COR-L47 (cell line): Measurements from ENCODE around the gene NTM.
"Not testable (repeated sequence)": the region's sequence is repeated elsewhere in the genome, so short reads cannot be mapped to it uniquely, and the experiment has no call there.

Experiments
- DNase-seq: peaks from one replicate; lab custom pipeline; 2025; lab: John Stamatoyannopoulos, UW

NTM gene

DNA sequence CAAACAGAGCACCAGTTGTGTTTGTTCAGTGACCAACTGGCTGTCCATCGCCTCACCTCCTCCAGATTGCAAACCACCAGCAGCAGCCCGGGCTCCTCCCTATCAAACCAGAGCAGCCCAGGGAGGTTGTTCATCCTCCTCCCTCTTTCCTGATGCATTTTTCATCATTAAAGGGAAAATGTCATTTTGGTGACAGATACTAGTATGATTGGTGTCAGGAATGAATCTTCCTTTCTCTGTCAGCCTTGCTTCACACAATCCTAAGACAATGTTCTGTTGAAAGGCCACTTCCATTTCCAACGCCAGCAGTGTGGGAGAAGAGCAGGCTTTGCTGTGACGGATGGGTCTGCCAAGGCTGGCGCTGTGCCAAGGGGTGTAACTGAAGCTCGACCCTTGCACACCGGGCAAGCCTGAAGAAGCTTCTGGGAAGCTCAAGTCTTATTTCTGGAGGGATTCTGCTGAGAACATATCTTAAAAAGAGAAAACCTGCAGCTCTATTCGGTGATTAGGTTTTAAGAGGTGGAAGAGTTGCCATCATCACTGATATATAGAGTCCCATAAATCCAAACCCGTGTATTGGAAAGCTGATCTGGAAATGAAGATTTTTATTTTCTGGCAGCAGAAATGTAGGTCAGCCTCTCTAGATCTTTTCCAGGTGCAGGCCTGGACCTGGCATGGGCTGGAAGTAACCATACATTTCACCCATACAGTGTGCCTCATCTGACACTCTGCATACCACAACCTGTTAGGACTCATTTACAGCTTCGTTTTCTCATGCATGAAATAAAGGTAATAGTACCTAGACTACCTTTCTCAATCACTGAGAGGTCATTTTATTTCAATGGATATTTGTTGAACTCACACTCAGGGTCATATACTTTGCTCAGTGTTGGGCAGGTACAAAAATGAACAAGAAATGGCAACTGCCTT, 524.5 kb downstream of the NTM start:
- peak; percentile 14 for DNase-seq

DNA sequence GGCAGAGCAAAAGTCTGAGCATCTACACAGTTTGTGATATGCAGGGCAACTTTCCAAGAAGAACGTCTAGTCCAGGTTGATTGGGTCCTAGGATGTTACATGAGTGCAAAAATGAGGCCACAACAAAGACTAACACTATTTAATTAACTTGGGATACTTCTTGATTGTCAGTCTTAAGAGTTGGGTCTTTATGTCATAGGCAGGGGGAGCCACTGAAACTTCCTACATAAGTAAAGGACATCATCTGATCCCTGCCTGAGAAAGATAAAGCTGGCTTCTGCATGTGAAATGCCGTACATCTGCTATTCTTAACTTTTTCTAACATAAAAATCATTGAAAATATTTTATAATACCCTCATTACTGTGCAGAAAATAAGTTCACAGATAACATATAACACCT, 525.5 kb downstream of the NTM start:
- DNase-seq, result no peak

DNA sequence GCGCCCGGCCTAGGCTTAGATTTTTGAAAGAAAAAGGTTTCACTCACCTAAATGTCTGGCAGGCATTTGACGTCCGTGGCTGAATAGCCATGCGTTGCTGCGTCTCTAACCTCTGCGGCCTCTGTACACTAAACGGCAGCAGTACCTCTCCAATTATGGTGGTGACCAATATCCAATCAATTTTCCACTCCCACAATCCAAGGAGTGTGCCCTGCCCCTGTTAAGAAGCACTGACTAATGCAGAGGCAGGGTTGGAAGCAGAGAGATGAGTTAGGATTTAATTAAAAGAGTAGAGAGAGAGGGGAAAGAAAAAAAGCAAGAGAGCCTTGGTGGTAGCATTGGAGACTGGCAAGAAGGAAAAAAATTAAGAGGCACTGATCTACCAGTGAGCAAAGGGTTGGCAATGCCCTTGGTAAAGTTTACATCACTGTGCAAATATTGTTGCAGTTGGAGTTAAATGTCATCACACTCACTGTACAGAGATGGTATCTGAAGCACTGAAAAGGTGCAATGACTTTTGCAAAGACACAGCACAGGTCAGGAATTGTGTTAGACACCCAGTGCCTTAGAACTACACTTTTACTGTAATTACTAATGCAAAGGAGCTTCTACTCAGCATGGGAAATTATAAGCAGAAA, 526.7 kb downstream of the NTM start:
- no peak for DNase-seq

DNA sequence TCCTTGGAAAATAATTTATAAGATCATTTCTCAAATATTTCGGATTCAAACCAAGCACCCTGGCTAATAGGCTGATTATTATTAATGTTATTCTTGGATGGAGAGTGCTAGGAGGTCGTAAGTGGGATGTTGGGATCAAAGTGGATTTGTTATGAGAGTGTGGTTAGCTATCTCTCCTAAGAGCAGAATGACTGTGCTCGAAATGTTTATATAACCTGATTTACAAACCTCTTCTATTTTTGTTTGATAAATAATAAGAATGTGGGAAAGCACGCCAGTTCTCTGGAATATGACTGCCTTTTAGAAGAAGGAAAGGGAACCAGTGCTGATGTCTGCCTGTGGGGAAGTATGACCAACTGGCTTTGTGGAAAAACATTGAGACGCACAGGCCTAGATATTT, 527.5 kb downstream of the NTM start:
- no peak for DNase-seq

DNA sequence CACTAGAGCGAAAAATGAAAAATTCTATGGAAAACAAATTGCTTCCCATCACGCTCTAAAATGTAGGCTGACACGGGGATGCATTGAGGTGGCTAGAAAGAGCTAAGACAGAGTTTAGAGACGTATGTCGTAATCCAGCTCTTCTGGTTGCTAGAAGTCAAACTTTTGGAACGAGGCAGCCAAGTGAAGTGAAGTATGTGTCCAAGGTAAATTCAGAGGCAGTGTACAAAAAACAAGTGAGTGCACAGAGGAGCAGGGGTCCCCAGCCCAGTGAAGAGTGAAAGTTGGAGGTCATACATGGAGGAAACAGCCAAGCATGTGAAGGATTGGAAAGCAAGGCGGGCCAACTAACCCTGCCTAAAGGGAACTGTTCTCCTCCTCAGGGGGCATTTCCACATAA, 528.5 kb downstream of the NTM start:
- no peak for DNase-seq

DNA sequence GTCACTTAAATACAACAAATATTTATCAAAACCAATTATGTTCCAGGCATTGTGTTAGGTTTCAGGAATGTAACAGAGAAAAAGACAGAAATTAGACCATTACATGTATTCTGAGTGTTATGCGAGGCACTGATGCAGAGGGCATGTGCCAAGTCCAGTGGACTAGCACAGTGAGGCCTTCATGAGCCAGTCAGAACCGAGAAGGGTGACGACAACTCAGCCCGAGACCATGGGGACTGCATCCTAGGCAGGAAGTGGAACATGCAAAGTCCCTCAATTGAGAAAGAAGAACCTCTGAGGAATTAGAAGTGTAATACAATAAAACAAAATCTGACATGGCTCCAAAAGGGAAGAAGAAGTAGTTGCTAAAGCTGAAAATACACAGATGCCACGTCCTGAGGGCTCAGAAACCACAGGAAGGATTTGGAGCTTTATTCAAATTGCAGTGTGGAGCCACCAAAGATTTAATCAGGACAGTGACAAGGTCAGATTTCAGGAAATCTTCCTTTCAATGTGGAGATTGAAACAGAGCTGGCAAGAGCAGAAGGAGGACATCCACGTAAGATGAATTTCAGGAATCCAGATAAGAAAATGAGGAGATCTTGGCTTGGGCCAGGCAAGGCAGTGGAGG, 529.6 kb downstream of the NTM start:
- DNase-seq, result no peak

DNA sequence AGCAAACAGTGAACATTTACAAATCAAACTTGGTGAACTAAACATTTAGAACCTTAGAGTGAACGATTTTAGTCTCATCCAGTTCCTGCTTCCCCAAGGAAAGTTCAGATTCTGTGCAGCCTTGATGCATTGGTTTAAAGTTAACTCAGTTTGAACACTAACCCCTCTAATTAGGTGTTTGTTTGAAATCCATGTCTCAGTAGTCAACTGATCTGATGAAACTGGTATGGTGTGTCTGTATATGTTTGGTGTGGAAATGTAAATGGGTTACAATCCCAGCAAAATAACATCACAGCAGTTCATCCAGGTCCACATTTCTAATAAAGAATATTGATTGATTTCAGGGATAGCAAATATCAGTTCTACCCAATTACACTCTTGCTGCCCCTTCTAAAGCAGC, 532.0 kb downstream of the NTM start:
- no peak for DNase-seq

DNA sequence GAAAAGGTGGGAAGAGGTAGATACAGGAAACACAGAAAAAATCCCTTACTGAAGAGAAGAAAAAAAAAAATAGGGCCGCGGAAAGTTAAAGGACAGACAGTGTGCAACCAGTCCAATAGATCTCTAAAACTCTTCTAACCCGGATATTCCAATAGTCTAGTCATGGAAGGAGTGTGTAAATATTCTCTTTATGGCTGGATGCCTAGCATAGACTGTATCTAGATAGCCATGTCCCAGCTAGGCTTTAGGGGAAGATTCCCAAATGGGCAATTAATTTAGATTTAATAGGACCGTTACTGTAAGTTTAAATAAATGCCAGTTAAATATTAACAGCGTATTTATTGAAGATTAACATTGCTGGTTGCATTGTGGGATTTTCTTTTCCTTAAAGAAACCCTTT, 532.7 kb downstream of the NTM start:
- DNase-seq, result no peak

DNA sequence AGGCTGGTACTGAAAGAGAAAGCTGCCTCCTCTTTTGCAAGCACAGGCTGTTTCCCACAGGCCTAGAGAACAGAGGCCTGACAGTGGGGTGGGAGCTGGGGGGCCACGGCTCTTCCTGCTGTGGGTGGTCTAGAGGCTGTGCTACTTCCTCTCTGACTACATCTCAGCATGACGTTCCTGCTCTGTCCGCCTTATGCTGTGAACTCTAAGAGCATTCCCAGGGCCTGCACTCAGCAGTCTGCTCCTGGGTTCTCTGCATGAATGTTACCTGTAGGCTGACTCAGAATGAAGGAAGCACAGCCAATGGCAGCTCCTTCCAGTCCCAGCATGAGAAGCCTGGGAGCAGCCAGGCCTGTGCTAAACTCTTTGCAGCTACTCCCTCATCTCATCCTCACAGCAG, 534.3 kb downstream of the NTM start:
- DNase-seq, result no peak

DNA sequence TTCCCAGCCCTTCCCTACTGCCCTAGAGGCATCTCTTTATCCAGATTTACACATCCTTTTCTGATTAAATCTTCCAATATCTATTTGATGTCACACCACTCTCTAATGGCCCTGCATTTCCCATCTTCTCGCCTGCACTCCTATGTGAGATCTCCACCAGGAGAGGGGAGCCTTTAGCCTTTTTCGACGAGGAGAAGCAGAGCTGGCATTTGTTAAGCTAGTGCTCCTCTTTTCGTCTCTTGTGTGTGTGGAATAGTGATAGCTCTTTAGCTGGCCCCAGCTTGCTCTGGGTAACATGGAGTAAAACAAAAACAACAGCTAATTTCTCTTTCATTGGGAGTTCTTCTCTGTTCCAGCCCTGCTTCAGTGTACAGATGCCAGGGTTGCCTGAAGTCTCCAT, 536.5 kb downstream of the NTM start:
- no peak for DNase-seq

DNA sequence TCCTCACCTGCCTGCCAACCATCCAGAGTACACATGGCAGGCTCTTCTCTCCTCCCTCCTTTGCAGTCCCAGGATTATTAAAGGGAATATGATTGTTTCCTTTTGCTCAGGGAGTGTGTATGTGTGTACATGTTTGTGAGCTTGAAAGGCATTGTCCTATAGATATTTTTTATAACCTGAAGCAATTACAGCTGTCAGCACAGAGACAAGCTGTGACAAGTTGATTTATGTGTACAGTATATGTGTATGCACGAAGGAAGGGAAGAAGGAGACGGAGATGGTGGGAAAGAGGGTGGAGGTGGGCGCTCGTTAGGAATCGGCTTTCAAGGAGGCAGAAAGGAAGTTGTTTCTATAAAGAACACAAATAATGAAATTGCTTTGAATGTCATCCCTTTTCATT, 537.0 kb downstream of the NTM start:
- no peak for DNase-seq

DNA sequence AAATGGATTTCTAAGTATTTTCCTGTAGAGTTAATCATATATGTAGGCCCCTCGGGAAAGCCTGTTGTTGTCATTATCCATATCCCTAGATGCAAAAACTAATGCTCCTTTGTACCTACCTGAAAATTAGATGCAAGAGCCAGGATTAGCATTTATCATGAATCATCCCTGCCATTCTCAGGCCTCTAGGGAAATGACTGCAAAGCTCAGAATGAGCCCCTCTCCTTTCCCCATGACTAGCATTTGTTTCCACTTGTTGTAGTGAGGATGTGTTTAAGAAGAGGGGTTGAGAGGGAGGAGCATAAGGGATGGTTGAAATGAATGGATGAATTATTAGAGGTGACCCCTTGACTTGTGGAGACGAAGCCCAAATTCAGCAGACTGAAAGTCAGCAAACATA, 537.9 kb downstream of the NTM start:
- DNase-seq, result no peak

DNA sequence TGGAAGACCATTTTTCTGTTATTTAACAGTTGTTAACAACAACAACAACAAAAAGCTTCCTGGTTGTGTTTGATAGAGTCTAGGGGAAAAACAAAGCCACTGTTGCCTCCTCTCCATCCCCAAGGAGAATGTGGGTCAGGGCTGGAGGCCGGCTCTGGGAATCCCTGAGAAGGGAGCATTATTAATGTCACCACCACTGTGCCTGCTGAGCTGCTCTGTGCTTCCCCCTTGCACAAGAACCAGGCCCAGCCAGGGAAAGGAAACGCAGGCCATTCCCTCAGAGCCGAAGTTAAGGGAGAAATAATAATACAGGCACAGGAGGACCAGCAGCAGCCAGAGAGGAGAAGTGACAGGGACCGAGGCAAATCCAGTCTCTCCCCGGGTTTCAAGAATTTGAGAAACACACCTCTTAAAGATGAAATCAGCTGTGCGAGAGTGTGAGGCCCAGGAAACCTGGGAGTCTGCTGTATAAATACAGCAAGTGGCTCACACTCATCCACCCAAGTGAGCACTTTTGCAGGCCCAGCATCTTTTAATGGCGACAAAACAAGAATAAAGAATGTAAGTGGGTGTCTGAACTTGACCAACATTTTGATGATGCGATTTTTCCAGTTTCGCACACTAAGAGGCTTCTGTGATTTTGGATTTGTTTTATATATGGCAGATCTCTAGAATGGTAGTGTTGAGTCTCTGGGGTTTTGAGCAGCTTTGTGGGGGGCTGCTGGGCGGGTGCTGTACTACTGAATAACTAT, 539.2 kb downstream of the NTM start:
- DNase-seq, result no peak

DNA sequence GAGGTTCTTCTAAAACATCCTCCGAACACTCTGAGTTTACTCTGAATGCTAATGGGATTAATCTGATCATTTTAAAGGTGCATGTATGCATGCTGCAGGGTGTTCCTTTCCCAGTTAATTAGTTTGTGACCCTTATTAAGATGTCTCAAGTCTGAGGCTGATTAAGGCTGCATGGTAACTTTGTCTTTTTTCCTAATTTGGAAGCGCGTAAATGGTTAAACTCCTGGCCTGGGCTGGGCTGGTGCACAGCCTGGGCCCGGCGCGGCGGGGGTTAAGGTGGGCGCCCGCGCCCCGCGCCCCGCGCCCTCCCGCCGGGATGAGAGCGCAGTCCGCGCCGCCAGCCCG, 539.7 kb downstream of the NTM start:
- no peak for DNase-seq

DNA sequence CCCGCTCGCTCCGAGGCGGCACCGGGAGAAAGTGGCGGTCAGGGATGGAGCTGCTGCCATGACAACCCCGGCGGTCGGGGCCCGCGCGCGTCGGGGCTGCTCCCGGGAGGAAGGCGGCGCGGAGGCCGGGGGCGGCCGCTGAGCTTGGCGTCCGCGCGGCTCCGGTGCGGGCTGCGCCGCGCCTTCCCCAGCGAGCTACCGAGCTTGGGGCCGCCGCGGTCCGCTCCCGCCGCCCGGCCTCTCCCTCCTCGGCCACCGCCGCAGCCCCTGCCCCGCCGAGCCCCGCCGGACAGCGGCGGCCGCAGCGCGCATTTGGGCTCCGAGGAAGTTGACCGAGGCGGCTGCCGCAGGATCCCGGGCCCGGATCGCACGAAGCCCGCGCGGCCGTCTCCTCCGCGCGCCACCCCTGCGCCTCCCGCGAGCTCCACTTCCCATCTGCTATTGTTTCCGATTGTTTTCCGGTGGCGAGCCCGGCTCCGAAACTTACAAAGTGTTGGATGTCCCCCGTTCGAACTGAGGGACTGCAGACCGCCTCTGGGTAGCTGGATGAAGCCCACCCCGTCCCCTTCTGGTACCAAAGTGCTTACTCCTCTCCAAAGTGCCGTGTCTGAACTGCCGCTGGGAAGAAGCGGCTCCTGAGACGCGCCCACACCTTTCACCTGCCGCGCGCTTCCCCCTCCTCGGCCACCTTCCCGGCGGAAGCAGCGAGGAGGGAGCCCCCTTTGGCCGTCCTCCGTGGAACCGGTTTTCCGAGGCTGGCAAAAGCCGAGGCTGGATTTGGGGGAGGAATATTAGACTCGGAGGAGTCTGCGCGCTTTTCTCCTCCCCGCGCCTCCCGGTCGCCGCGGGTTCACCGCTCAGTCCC, 540.3 kb downstream of the NTM start:
- DNase-seq, result peak; percentile 58

DNA sequence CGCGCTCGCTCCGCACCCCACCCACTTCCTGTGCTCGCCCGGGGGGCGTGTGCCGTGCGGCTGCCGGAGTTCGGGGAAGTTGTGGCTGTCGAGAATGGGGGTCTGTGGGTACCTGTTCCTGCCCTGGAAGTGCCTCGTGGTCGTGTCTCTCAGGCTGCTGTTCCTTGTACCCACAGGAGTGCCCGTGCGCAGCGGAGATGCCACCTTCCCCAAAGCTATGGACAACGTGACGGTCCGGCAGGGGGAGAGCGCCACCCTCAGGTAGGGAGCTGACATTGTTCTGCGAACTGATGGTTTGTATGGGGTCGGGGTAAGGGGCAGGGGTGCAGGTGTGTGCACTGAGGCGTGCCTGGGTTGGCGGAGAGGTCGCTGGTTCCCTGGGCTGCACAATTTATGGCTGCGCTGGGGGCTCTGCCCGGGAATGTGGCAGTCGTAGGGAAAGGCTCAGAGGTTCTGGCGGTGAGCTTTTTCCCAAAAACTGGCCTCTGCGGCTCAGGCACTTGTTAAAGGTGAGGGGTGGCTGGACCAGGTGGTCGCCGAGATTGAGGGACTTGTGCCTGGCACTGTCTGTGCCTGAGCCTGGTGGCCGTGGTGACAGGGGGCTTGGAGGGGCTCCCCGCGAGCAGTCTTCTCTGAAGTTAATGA, 541.1 kb downstream of the NTM start:
- DNase-seq, result not testable (repeated sequence)

DNA sequence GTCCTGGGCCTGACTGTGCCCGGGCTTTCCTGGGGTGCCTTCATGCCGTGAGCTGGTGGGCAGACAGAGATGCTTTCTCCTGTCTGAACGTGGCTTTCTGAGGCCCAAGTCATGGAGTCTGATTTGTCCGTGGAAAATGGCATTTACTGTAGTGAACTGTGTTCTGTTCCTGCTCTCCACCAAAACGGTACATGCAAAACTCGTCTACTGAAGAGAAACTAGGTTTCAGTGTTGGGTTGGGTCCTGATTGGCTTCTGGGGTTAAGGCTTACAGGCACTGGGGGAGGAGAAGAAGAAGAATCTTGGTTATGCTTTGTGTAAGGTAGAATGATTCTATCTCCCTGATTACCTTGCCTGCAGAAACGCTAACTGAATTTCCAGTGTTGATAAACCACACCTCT, 541.7 kb downstream of the NTM start:
- no peak for DNase-seq

DNA sequence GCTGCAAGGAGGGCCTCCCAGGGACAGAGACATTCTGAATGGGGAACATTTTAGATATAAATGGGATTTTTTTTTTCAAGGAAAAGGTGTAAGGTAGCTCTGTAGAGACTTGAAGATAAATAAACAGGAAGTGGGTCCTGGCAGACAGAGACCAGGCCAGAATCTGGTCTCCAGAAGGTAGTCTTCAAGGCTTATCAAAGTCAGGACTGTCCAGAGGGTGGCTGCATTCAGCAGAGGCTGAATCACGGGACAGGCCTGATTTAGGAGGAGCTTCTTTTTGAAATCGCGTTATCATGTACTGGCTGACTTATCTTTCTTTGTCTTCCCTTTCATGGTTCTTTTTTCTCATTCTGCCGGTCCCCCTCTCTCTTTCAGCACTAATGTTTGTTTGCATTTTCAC, 542.9 kb downstream of the NTM start:
- no peak for DNase-seq

DNA sequence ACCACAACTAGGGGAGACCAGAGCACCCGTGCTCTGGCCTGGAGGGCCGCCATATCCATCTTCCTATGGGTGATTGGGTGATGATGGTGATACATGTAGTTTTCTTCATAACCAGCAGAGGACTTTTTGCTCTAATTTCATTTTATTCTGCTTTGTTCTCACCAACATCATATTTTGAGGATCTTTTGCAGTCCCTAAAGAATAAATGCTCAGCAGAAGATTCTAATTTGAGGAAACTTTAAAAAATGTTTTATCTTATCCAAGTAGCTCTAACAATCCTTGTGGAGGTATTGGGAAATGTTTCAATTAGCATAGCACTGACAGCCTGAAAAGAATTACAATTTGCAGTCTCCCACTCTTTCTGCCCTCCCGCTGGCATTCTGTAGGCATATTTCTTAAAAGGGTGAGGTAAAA, 544.0 kb downstream of the NTM start:
- DNase-seq, result no peak

DNA sequence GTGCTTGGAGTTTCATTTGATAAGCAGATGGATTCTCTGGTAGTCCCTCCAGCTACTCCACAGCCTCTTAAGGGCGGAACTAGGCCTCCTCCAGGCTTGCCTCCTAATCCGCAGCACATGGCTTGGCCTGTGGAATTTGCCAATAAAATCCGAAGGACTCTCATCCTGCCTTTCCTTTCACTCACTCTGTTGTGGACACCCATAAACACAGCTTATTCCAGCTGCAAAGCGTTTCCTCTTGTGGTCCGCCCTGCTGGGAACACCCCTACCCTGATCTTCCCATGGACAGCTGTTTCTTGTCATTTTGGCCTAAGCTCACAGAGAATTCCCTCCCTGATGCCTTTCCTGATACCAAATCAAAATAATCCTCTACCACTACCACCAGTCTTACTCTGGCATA, 546.2 kb downstream of the NTM start:
- no peak for DNase-seq
